CD4-positive, alpha-beta memory T cell (primary cell): ENCODE results near the gene PROCA1. TPM values are rescaled to one million over a fixed set of nuclear protein-coding genes. Genes with fewer than 3 reads are reported as not detected.

ENCODE experiments used
- CTCF ChIA-PET: fragments of 350-600 bp; sonication (Branson Sonifier 250); formaldehyde crosslinking; loops from one replicate; lab custom pipeline; 2021; ENCODE audit warnings: inconsistent platforms; ENCODE audit not compliant: partially characterized antibody; lab: Charles Lee
- POLR2A ChIA-PET: fragments of 350-600 bp; sonication (Branson Sonifier 250); formaldehyde crosslinking; loops from one replicate; lab custom pipeline; 2021; ENCODE audit not compliant: partially characterized antibody; lab: Charles Lee
- DNase-seq, 5 donors: peaks; one replicate each; pipeline versions ENCODE4 v3.0.0 to v3.0.0-alpha.2; 2020 to 2022; ENCODE audit warnings: mixed read lengths in 1 of 5
- H3K27ac ChIP-seq: one replicate; pipeline ENCODE4 v1.7.0; 2013; ENCODE audit warnings: low read depth, low read length
- H3K27me3 ChIP-seq: 2 replicates; pipeline ENCODE4 v1.7.0; 2013; ENCODE audit warnings: mild to moderate bottlenecking, low read length, moderate library complexity; ENCODE audit not compliant: insufficient read depth
- H3K36me3 ChIP-seq: 2 replicates; pipeline ENCODE4 v1.7.0; 2013; ENCODE audit warnings: mild to moderate bottlenecking, low read length, moderate library complexity; ENCODE audit not compliant: insufficient read depth
- H3K4me1 ChIP-seq: 2 replicates; pipeline ENCODE4 v1.7.0; 2013; ENCODE audit warnings: mild to moderate bottlenecking, low read length, moderate library complexity; ENCODE audit not compliant: insufficient read depth
- H3K4me3 ChIP-seq, 2 donors: one replicate each; pipeline ENCODE4 v1.7.0; 2013; ENCODE audit warnings: low read length in 2 of 2, mild to moderate bottlenecking in 1 of 2
- H3K9me3 ChIP-seq, 2 donors: one replicate each; pipeline ENCODE4 v1.7.0; 2013; ENCODE audit warnings: low read length in 2 of 2, control low read depth in 1 of 2; ENCODE audit not compliant: control insufficient read depth in 1 of 2
- H3K27ac Mint-ChIP-seq, 7 donors: one replicate each; pipeline ENCODE4 v1.8.0; 2020 to 2021; ENCODE audit warnings: mixed read lengths in 7 of 7, mild to moderate bottlenecking in 6 of 7, inconsistent platforms in 3 of 7, moderate library complexity in 3 of 7
- H3K27me3 Mint-ChIP-seq, 2 donors: one replicate each; pipeline ENCODE4 v1.8.0; 2020 to 2021; ENCODE audit warnings: mixed read lengths in 2 of 2
- H3K36me3 Mint-ChIP-seq, 2 donors: one replicate each; pipeline ENCODE4 v1.8.0; 2020 to 2021; ENCODE audit warnings: mixed read lengths in 2 of 2, inconsistent platforms in 1 of 2, mild to moderate bottlenecking in 1 of 2
- H3K4me1 Mint-ChIP-seq, 4 donors: one replicate each; pipeline ENCODE4 v1.8.0; 2020 to 2021; ENCODE audit warnings: mixed read lengths in 4 of 4, mild to moderate bottlenecking in 1 of 4
- H3K4me3 Mint-ChIP-seq, 8 donors: one replicate each; pipeline ENCODE4 v1.8.0; 2020 to 2021; ENCODE audit warnings: mixed read lengths in 8 of 8, mild to moderate bottlenecking in 7 of 8, moderate library complexity in 6 of 8, inconsistent platforms in 3 of 8
- H3K9me3 Mint-ChIP-seq, 8 donors: one replicate each; pipeline ENCODE4 v1.8.0; 2020 to 2021; ENCODE audit warnings: mixed read lengths in 8 of 8, mild to moderate bottlenecking in 5 of 8, inconsistent platforms in 3 of 8, moderate library complexity in 1 of 8
- intact Hi-C: fragments of 100-400 bp; cut with micrococcal nuclease; formaldehyde crosslinking; loops from one replicate; pipeline ENCODE4 v1.15.1; 2023
- polyA plus RNA-seq, 2 donors: library from polyadenylated mRNA; unstranded; fragments of 300-500 nt; fragmentation: Illumina TruSeq; gene quantifications; one replicate each; pipeline ENCODE4 v1.2.3, GENCODE V29; 2021
- total RNA-seq, 2 experiments: library from RNA; stranded (reverse); gene quantifications; one replicate each; pipeline ENCODE4 v1.2.3, GENCODE V29; 2021

The PROCA1 gene
- total and polyA plus RNA-seq, 4 experiments from 2014 or later = 0.12 to 17.4 (median 7.9) TPM

GRCh38 chr17:28729950-28730330 lies 18.3 kb upstream of the PROCA1 start:
- Mint-ChIP-seq H3K27me3 (no peaks in the 10 kb centered on the region), H3K27ac (peak overlapping the region in 4 of 7 donors; percentile 42 to 88 (median 77)), H3K4me1 (peaks cover 21 to 38% (median 27%) of the 10 kb centered on the region in 4 donors), H3K4me3 (peak overlapping the region in 1 of 8 donors; percentile 28), H3K36me3 (peaks cover 0 to 20% of the 10 kb centered on the region in 2 donors), H3K9me3 (no peaks in the 10 kb centered on the region)
- Histone ChIP-seq H3K4me3 (no peak overlapping the region), H3K4me1 (peaks cover 24% of the 10 kb centered on the region), H3K27ac (no peak overlapping the region), H3K9me3 (no peaks in the 10 kb centered on the region), H3K36me3 (peaks cover 8% of the 10 kb centered on the region), H3K27me3 (no peaks in the 10 kb centered on the region)
- ChIA-PET POLR2A (interaction anchor here (0.9 to 11.0 kb wide), 6 partner anchors 10 to 168 kb away, joined by 3 to 528 read pairs (median 59); partner anchors contain the start of genes FLOT2, PROCA1, RPL23A and TRAF4), CTCF (interaction anchor here (0.6 to 6.9 kb wide), 4 partner anchors 19 to 235 kb away, joined by 3 to 492 read pairs (median 15); partner anchors contain the start of genes DHRS13 and TRAF4)
- intact Hi-C loops = loop anchor here (1.0 to 10.0 kb wide), 3 partner anchors 9 to 565 kb away; partner anchors contain the start of gene NUFIP2
- no peak for DNase-seq

- H3K9me3 ChIP-seq = no peaks in the 10 kb centered on the region
- no peaks in the 10 kb centered on the region for H3K27me3 ChIP-seq
- H3K27ac ChIP-seq = peak within 1 kb of the TSS; percentile 98
- peak; percentile 96 to 99 (median 97) for DNase-seq
- Mint-ChIP-seq H3K36me3 (peaks cover 11 to 34% of the 10 kb centered on the region in 2 donors), H3K4me1 (peaks cover 29 to 51% (median 36%) of the 10 kb centered on the region in 4 donors), H3K27ac (peak within 1 kb of the TSS; percentile 99 to 100 (median 100)), H3K9me3 (no peaks in the 10 kb centered on the region), H3K4me3 (peak within 1 kb of the TSS; percentile 91 to 98 (median 96)), H3K27me3 (no peaks in the 10 kb centered on the region)
- H3K36me3 ChIP-seq = peaks cover 17% of the 10 kb centered on the region
- H3K4me1 ChIP-seq = peaks cover 27% of the 10 kb centered on the region
- CTCF ChIA-PET = interaction anchor here (0.8 to 6.9 kb wide), 21 partner anchors 9 to 389 kb away, joined by 3 to 492 read pairs (median 10); partner anchors contain the start of genes BLTP2, DHRS13, FLOT2 and PHF12
- intact Hi-C loops = loop anchor here (1.0 to 10.0 kb wide), 8 partner anchors 9 to 566 kb away; partner anchors contain the start of genes DHRS13, NUFIP2, RPL23A and TRAF4
- POLR2A ChIA-PET = interaction anchor here (0.6 to 11.0 kb wide), 26 partner anchors 9 to 371 kb away, joined by 3 to 528 read pairs (median 4); partner anchors contain the start of genes ALDOC, BLTP2, DHRS13 and FAM222B
- peak within 1 kb of the TSS; percentile 85 to 96 for H3K4me3 ChIP-seq
These were observed 16.9 kb upstream of the PROCA1 start, which contains the start of gene NEK8 for GRCh38 chr17:28728364-28729200. Gene NEK8 (plus strand): TSS chr17:28728788. CDS start chr17:28728814, 26 bp downstream.

- peaks cover 32% of the 10 kb centered on the region for H3K36me3 ChIP-seq
- peak; percentile 86 to 91 (median 88) for DNase-seq
- Mint-ChIP-seq H3K27me3 (no peaks in the 10 kb centered on the region), H3K9me3 (no peaks in the 10 kb centered on the region), H3K4me1 (peaks cover 34 to 67% (median 45%) of the 10 kb centered on the region in 4 donors), H3K27ac (peak overlapping the region; percentile 99 to 100 (median 100)), H3K36me3 (peaks cover 16 to 43% of the 10 kb centered on the region in 2 donors), H3K4me3 (peak overlapping the region; percentile 91 to 98 (median 96))
- intact Hi-C loops = loop anchor here (1.0 to 10.0 kb wide), 7 partner anchors 23 to 568 kb away; partner anchors contain the start of gene NUFIP2
- H3K4me1 ChIP-seq = peaks cover 43% of the 10 kb centered on the region
- ChIA-PET POLR2A (interaction anchor here (0.7 to 11.0 kb wide), 24 partner anchors 10 to 397 kb away, joined by 3 to 528 read pairs (median 6); partner anchors contain the start of genes BLTP2, DHRS13, FAM222B and FLOT2), CTCF (interaction anchor here (0.5 to 6.9 kb wide), 44 partner anchors 8 to 777 kb away, joined by 3 to 492 read pairs (median 6); partner anchors contain the start of genes BLTP2, DHRS13, FAM222B and FLOT2)
- H3K9me3 ChIP-seq = no peaks in the 10 kb centered on the region
- peak overlapping the region; percentile 57 to 85 for H3K4me3 ChIP-seq
- no peaks in the 10 kb centered on the region for H3K27me3 ChIP-seq
- peak overlapping the region; percentile 98 for H3K27ac ChIP-seq
These were observed 15.2 kb upstream of the PROCA1 start for GRCh38 chr17:28726627-28727491.

GRCh38 chr17:28726226-28726626 lies 14.5 kb upstream of the PROCA1 start, which contains the start of gene TLCD1:
Gene TLCD1 (minus strand): TSS chr17:28726233. CDS start chr17:28726097, 136 bp downstream.
- Histone ChIP-seq H3K4me3 (peak within 1 kb of the TSS; percentile 57 to 85), H3K27me3 (no peaks in the 10 kb centered on the region), H3K36me3 (peaks cover 39% of the 10 kb centered on the region), H3K4me1 (peaks cover 49% of the 10 kb centered on the region), H3K9me3 (no peaks in the 10 kb centered on the region), H3K27ac (peak within 1 kb of the TSS; percentile 98)
- Mint-ChIP-seq H3K4me1 (peaks cover 39 to 73% (median 51%) of the 10 kb centered on the region in 4 donors), H3K27me3 (no peaks in the 10 kb centered on the region), H3K36me3 (peaks cover 19 to 48% of the 10 kb centered on the region in 2 donors), H3K9me3 (no peaks in the 10 kb centered on the region), H3K27ac (peak within 1 kb of the TSS; percentile 99 to 100 (median 100)), H3K4me3 (peak within 1 kb of the TSS; percentile 91 to 98 (median 96))
- CTCF ChIA-PET = interaction anchor here (0.5 to 6.9 kb wide), 36 partner anchors 9 to 777 kb away, joined by 3 to 492 read pairs (median 6); partner anchors contain the start of genes BLTP2, DHRS13, FAM222B and FLOT2
- DNase-seq = peak; percentile 60 to 80 (median 76)
- POLR2A ChIA-PET = interaction anchor here (0.8 to 11.0 kb wide), 18 partner anchors 11 to 398 kb away, joined by 3 to 528 read pairs (median 9); partner anchors contain the start of genes BLTP2, DHRS13, FAM222B and FLOT2
- intact Hi-C loops = loop anchor here (2.0 to 10.0 kb wide), 4 partner anchors 79 to 569 kb away; partner anchors contain the start of gene NUFIP2

- no peaks in the 10 kb centered on the region for H3K27me3 Mint-ChIP-seq
- Histone ChIP-seq H3K27me3 (no peaks in the 10 kb centered on the region), H3K9me3 (no peaks in the 10 kb centered on the region), H3K36me3 (peaks cover 42% of the 10 kb centered on the region), H3K4me1 (peaks cover 54% of the 10 kb centered on the region), H3K4me3 (peak overlapping the region; percentile 23 to 51), H3K27ac (peak overlapping the region; percentile 58)
- intact Hi-C loops = loop anchor here (2.0 to 10.0 kb wide), 4 partner anchors 79 to 569 kb away; partner anchors contain the start of gene NUFIP2
- H3K4me3 Mint-ChIP-seq = peak overlapping the region; percentile 84 to 95 (median 86)
- CTCF ChIA-PET = interaction anchor here (0.6 to 6.9 kb wide), 27 partner anchors 9 to 412 kb away, joined by 3 to 492 read pairs (median 9); partner anchors contain the start of genes BLTP2, DHRS13, FAM222B and FLOT2
- H3K36me3 Mint-ChIP-seq = peaks cover 24 to 53% of the 10 kb centered on the region in 2 donors
- peaks cover 41 to 78% (median 55%) of the 10 kb centered on the region in 4 donors for H3K4me1 Mint-ChIP-seq
- POLR2A ChIA-PET = interaction anchor here (1.1 to 11.0 kb wide), 11 partner anchors 12 to 225 kb away, joined by 3 to 528 read pairs (median 29); partner anchors contain the start of genes BLTP2, DHRS13, FLOT2 and PHF12
- H3K9me3 Mint-ChIP-seq = no peaks in the 10 kb centered on the region
- H3K27ac Mint-ChIP-seq = peak overlapping the region; percentile 82 to 96 (median 89)
- peak in 2 of 5 donors; percentile 30 to 54 for DNase-seq
These were observed 14.1 kb upstream of the PROCA1 start for GRCh38 chr17:28725660-28726225.
